Measurements from ENCODE around the gene POTEM.
A peak's percentile ranks its signal among the peaks of the same experiment; 100 is the strongest.
"Not testable (repeated sequence)": the region's sequence is repeated elsewhere in the genome, so short reads cannot be mapped to it uniquely, and the experiment has no call there.

The POTEM gene

DNA sequence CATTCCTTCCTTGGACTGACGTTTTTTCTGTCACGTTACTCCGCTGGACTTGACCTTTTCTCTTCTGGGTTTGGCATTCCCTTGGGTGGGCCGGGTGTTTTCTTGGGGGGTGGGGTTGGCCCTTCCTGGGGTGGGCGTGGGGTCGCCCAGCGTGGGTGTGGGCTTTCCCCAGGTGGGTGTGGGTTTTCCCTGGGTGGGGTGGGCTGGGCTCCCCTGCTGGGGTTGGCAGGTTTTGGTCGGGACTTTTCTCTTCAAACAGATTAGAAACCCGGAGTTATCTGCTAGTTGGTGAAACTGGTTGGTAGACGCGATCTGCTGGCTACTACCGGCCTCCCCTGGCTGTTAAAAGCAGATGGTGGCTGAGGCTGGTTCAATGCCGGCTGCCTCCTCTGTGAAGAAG, at the start of gene POTEM:
TSS of gene POTEM (plus strand) at position 301 of the 400 bp plus-strand sequence. CDS start at position 353, 52 bp downstream.
- not testable (repeated sequence) for ATAC-seq

DNA sequence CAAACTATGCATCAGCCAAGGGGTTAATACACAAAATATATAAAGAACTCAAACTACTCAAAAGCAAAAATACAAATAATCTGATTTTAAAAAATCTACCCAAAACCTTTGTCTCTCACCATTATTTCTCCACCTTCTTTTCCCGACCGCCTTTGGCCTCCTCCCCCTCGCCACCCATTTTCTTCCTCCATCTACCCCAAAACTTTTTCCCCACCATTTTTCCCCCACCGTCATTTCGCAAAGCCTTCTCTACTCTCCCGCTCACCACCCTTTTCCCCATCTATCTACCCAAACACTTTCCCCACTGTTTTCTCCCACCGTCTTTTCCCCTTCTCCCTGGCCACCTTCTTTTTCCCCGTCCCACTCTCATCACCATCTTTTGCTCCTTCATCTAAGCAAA, 48.9 kb upstream of the POTEM start:
- ATAC-seq, result not testable (repeated sequence)

- ATAC-seq, result not testable (repeated sequence)
Measured at GRCh38 chr14:18920052-18920451, 47.2 kb upstream of the POTEM start.

DNA sequence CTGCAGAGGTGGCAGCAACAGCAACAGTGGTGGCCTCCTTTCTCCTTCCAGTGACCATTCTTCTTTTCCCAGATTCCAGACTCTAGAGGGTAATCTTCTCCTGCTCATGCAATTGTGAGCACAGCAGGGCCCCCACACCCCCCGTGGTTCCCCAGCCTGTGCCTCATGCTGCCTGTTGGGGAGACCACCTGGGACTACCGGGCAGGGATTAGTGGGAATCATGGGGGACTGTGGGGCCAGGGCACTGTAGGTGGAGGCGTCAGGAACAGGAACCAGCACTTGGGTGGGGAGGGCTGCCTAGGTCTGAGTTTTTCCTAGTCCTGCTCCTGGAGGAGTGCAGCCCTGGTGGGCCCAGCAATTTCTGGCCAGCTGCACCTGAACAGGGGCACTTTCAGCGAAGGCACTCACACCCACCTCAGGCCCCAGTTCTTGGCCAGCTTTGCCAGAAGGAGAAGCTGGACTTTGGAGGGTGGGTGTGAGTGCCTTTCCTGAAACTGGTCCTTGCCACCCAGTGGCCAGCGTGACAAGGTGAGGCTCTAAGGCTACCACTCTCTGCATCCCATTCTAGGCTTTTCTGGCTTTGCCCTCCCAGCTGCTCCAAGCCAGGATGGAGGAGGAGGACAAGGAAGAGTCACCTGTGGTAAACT, 46.1 kb upstream of the POTEM start:
- not testable (repeated sequence) for ATAC-seq

DNA sequence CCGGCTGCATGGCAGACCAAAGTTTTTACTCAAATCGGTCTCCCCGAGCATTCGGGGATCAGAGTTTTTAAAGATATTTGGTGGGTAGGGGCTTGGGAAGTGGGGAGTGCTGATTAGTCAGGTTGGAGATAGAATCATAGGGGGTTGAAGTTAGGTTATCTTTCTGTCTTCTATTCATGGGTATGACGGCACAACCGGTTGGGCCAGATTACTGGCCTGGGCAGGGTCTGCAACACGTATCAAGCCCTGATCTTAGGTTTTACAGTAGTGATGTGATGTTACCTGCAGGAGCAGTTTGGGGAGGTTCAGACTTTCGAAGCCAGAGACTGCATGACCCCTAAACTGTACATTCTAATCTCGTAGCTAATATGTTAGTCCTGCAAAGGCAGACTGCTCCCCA, 30.4 kb upstream of the POTEM start:
- not testable (repeated sequence) for ATAC-seq

- ATAC-seq, result not testable (repeated sequence)
Measured at GRCh38 chr14:18938733-18939132, 28.5 kb upstream of the POTEM start.

DNA sequence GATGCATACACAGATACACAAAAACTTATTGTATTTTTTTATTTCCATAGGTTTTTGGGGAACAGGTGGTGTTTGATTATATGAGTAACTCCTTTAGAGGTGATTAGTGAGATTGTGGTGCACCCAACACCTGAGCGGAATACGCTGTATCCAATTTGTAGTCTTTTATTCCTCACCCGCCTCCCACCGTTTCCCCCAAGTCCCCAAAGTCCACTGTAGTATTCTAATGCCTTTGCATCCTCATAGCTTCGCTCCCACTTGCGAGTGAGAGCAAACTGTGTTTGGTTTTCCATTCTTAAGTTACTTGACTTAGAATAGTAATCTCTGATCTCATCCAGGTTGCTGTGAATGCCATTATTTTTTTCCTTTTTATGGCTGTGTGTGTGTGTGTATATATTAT, 17.3 kb upstream of the POTEM start:
- peak in 1 of 2 donors; percentile 10 for ATAC-seq

GRCh38 chr14:18953085-18953484, 14.1 kb upstream of the POTEM start:
- not testable (repeated sequence) for ATAC-seq

DNA sequence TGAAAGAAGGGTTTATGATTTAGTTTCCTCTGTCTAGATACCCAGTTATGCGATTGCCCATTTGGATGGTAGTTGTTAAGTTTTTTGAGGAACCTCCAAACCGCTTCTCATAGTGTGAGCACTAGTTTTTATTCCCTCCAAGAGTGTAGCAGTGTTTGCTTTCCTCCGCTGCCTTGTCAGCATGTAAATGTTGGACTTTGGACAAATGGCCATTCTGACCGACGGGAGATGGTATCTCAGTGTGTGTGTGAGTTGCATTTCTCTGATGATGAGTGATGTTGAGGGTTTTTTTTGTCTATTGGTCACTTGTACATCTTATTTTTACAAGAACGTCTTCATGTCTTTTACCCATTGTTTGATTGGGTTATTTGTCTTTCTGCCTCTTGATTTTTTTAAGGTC, 11.4 kb upstream of the POTEM start:
- ATAC-seq, result not testable (repeated sequence)

GRCh38 chr14:18961576-18961975, 5.7 kb upstream of the POTEM start:
- not testable (repeated sequence) for ATAC-seq

- ATAC-seq, result not testable (repeated sequence)
Measured at GRCh38 chr14:18962143-18962542, 5.1 kb upstream of the POTEM start.

DNA sequence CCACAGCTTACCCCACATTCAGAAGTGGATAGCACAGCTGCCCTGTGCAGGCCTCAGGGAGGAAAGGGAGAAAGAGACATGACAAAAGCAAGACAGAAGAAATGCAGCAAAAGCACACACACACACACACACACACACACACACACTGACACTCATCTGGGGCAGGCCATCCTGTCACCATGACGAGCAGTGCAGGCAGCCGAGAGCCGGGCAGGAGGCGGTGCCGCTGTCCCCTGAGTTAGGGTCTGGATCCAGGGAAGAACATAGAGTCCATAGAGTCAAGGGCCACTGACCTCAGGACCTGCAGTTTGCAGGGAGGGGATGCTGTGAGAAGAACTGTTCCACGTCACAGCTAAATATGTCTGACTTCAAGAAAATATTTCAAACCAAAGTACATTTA, 4.0 kb upstream of the POTEM start:
- ATAC-seq, result peak in 1 of 2 donors; percentile 19

- ATAC-seq, result not testable (repeated sequence)
Measured at GRCh38 chr14:18964878-18965277, 2.4 kb upstream of the POTEM start.

DNA sequence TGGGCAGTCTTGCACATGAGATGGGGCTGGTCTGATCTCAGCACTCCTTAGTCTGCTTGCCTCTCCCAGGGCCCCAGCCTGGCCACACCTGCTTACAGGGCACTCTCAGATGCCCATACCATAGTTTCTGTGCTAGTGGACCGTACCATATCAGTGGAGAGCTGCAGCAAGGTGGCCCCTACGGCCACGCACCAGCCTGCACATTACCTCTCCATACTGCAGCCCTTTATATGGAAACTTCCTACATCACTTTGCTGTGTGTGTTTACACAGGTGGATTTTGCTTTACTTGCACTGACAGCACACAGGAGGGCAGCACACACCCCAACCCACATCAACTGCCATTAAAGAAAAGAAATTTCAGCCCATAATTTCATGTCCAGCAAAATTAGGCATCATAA, 35.3 kb downstream of the POTEM start:
- not testable (repeated sequence) for ATAC-seq

- not testable (repeated sequence) for ATAC-seq
Measured at GRCh38 chr14:19006490-19006889, 39.3 kb downstream of the POTEM start.

GRCh38 chr14:19007678-19008077, 40.4 kb downstream of the POTEM start:
- ATAC-seq, result not testable (repeated sequence)

DNA sequence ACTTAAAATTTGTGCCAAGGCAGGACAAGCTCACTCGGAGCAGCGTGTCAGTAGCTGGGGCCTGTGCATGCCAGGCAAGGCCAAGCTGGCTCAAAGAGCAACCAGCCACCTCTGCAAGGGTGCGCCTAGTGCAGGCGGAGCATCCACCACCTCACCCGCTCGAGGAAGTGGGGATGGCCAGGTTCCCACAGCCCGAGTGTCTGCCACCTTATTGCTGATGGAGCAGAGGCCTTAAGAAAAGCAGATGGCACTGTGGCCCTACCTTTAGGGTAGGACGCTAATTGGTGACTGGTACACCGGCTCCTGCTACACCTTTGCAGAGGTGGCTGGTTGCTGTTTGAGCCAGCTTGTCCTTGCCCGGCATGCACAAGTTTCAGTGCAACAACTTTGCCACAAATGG, 43.8 kb downstream of the POTEM start:
- ATAC-seq, result not testable (repeated sequence)

GRCh38 chr14:19011703-19012102, 44.5 kb downstream of the POTEM start:
- not testable (repeated sequence) for ATAC-seq

DNA sequence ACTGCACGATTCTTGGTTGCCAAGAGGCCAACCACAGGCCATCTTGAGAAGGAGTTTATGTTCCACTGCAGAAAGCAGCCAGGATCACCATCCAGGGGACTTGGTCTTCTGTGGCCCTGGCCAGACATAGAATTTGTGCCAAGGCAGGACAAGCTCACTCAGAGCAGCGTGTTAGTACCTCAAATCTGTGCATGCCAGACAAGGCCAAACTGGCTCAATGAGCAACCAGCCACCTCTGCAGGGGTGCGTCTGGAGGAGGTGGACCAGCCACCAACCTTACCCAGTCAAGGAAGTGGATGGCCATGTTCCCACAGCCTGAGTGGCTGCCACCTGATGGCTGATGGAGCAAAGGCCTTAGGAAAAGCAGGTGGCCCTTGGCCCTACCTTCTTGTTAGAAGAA, 48.0 kb downstream of the POTEM start:
- not testable (repeated sequence) for ATAC-seq

DNA sequence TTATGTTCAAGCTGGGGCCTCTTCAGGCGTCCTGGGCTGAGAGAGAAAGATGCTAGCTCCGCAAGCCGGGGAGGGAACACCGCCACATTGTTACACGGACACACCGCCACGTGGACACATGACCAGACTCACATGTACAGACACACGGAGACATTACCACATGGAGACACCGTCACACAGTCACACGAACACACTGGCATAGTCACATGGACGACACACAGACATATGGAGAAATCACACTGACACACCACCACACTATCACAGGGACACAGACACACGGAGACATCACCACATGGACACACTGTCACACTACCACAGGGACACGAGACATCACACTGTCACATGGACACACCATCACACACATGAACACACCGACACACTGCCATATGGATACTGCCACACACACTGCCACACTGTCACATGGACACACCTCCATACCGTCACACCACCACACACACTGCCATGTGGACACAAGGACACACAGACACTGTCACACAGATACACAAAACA, 57.9 kb downstream of the POTEM start:
- not testable (repeated sequence) for ATAC-seq

- ATAC-seq, result not testable (repeated sequence)
Measured at GRCh38 chr14:19026649-19027351, 59.6 kb downstream of the POTEM start.

DNA sequence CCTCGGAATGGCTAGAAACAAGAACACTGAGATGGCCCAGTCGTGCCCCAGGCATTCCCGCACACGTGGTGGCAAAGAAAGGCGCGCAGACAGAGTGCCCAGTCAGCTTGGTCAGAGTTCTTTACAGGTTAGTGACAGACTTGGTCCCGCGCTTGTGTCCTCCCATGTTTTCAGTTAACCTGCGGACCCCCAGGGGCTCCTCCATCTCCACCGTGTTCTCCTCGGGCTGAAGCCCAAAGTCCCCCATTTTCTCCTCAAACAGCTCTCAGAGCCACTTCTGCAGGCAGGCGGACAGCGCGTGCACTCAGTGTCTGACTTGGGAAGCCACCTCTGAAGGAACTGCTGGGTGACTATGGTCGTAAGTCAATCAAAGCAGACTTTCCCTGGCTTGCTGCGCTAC, 60.7 kb downstream of the POTEM start:
- ATAC-seq, result not testable (repeated sequence)

GRCh38 chr14:19036811-19037382, 69.7 kb downstream of the POTEM start:
- ATAC-seq, result not testable (repeated sequence)
